Endodermal cell (in vitro differentiated cells): ENCODE results near the gene C1orf115. TPM values are rescaled to one million over a fixed set of nuclear protein-coding genes. Genes with fewer than 3 reads are reported as not detected.
"Not testable (repeated sequence)": the region's sequence is repeated elsewhere in the genome, so short reads cannot be mapped to it uniquely, and the experiment has no call there.

Experiments used
- DNase-seq: peaks from one replicate; pipeline ENCODE4 v3.0.0-alpha.2; 2017
- H3K27ac ChIP-seq: 2 replicates; pipeline ENCODE4 v1.5.1; 2013; ENCODE audit warnings: mild to moderate bottlenecking, low read depth, low read length, moderate library complexity
- H3K27me3 ChIP-seq: 2 replicates; pipeline ENCODE4 v1.6.1; 2013; ENCODE audit warnings: mild to moderate bottlenecking, low read length, moderate library complexity; ENCODE audit not compliant: insufficient read depth, control insufficient read depth, poor library complexity, severe bottlenecking
- H3K36me3 ChIP-seq: 2 replicates; pipeline ENCODE4 v1.7.0; 2013; ENCODE audit warnings: mild to moderate bottlenecking, low read length, moderate library complexity; ENCODE audit not compliant: control insufficient read depth, insufficient read depth
- H3K4me1 ChIP-seq: one replicate; pipeline ENCODE4 v1.7.0; 2013; ENCODE audit warnings: low read length; ENCODE audit not compliant: control insufficient read depth, insufficient read depth
- H3K4me3 ChIP-seq: 2 replicates; pipeline ENCODE4 v1.5.1; 2013; ENCODE audit warnings: mild to moderate bottlenecking, low read length, moderate library complexity
- H3K9ac ChIP-seq: 2 replicates; pipeline ENCODE4 v1.6.1; 2013; ENCODE audit warnings: mild to moderate bottlenecking, low read length, moderate library complexity; ENCODE audit not compliant: poor library complexity, severe bottlenecking; ENCODE audit errors: extremely low read depth
- H3K9me3 ChIP-seq: 2 replicates; pipeline ENCODE4 v1.6.1; 2013; ENCODE audit warnings: mild to moderate bottlenecking, low read length, moderate library complexity; ENCODE audit not compliant: control insufficient read depth
- H3K27ac Mint-ChIP-seq: 2 replicates; pipeline ENCODE4 v1.8.0; 2020; ENCODE audit warnings: mixed read lengths
- H3K27me3 Mint-ChIP-seq: 2 replicates; pipeline ENCODE4 v1.8.0; 2021; ENCODE audit warnings: mild to moderate bottlenecking, mixed read lengths; ENCODE audit not compliant: insufficient read depth
- H3K36me3 Mint-ChIP-seq: 2 replicates; pipeline ENCODE4 v1.8.0; 2020; ENCODE audit warnings: low read depth, mixed read lengths
- H3K4me1 Mint-ChIP-seq: 2 replicates; pipeline ENCODE4 v1.8.0; 2020; ENCODE audit warnings: mixed read lengths
- H3K4me3 Mint-ChIP-seq: 2 replicates; pipeline ENCODE4 v1.8.0; 2020; ENCODE audit warnings: mild to moderate bottlenecking, moderate library complexity, mixed read lengths
- H3K9me3 Mint-ChIP-seq: 2 replicates; pipeline ENCODE4 v1.8.0; 2020; ENCODE audit warnings: mild to moderate bottlenecking, mixed read lengths
- CTCF ChIP-seq: fragments of 200-600 bp; sonication (generic); conservative IDR thresholded peaks from 2 replicates; pipeline ENCODE4 v1.5.0; 2021; ENCODE audit warnings: antibody characterized with exemption, mild to moderate bottlenecking
- WGBS, 2 experiments: methylation state at CpG; one replicate each; pipeline versions ENCODE4 v1.1.5 to v1.1.7; 2013; ENCODE audit warnings: missing lambda C conversion rate in 2 of 2, mixed read lengths in 1 of 2; ENCODE audit not compliant: insufficient coverage in 1 of 2, insufficient read length in 1 of 2; 5-methylcytosine and 5-hydroxymethylcytosine counted together
- total RNA-seq, 2 donors: library from RNA; stranded (reverse); fragmentation: NEBNext Ultra II Directional in 1 of 2; extraction: Animal tissue kit (Norgen Biotek cat#: 25700) in 1 of 2; gene quantifications; 2 replicates in 1 of 2; 3 replicates in 1 of 2; pipeline ENCODE4 v1.2.1, GENCODE V29; 2021

Gene C1orf115
- total RNA-seq, 2 donors from 2014 or later: 7.5 to 11.5 TPM

GRCh38 chr1:220711056-220711809 lies 21.1 kb downstream of the C1orf115 start:
- Histone ChIP-seq H3K36me3 (no peaks in the 10 kb centered on the region), H3K9me3 (peaks cover 24% of the 10 kb centered on the region), H3K27me3 (no peaks in the 10 kb centered on the region), H3K9ac (no peak overlapping the region), H3K4me1 (peaks cover under 1% of the 10 kb centered on the region), H3K4me3 (no peak overlapping the region), H3K27ac (no peak overlapping the region)
- H3K9me3 Mint-ChIP-seq: peaks cover 24% of the 10 kb centered on the region
- peaks cover 4% of the 10 kb centered on the region for H3K4me1 Mint-ChIP-seq
- TF ChIP-seq CTCF: no peak
- no peak overlapping the region for H3K27ac Mint-ChIP-seq
- H3K4me3 Mint-ChIP-seq: no peak overlapping the region
- 92 to 95% methylated on average over 6 to 9 of the region's 9 CpGs for WGBS, 2 experiments
- no peaks in the 10 kb centered on the region for H3K36me3 Mint-ChIP-seq
- H3K27me3 Mint-ChIP-seq: peaks cover 2% of the 10 kb centered on the region
- DNase-seq: no peak

- H3K36me3 Mint-ChIP-seq, H3K4me1 ChIP-seq, H3K27me3 ChIP-seq, H3K27ac Mint-ChIP-seq, H3K9ac ChIP-seq, H3K27me3 Mint-ChIP-seq, H3K27ac ChIP-seq, H3K4me3 ChIP-seq, DNase-seq, H3K4me1 Mint-ChIP-seq, H3K4me3 Mint-ChIP-seq, H3K36me3 ChIP-seq: not testable (repeated sequence)
- WGBS, 2 experiments: 92 to 95% methylated on average over 5 of the region's 5 CpGs
- H3K9me3 ChIP-seq: peaks cover 33% of the 10 kb centered on the region
- peaks cover 39% of the 10 kb centered on the region for H3K9me3 Mint-ChIP-seq
Measured at GRCh38 chr1:220715986-220716385, 25.8 kb downstream of the C1orf115 start.

- H3K27me3 ChIP-seq: no peaks in the 10 kb centered on the region
- H3K27ac ChIP-seq: no peak overlapping the region
- Mint-ChIP-seq H3K27me3 (peaks cover 2% of the 10 kb centered on the region), H3K9me3 (peaks cover 39% of the 10 kb centered on the region), H3K27ac (no peak overlapping the region), H3K4me3 (no peak overlapping the region), H3K36me3 (no peaks in the 10 kb centered on the region), H3K4me1 (peaks cover 4% of the 10 kb centered on the region)
- TF ChIP-seq CTCF: no peak
- WGBS, 2 experiments: 90 to 98% methylated on average over 13 to 19 of the region's 20 CpGs
- H3K9me3 ChIP-seq: peaks cover 33% of the 10 kb centered on the region
- no peaks in the 10 kb centered on the region for H3K36me3 ChIP-seq
- H3K9ac ChIP-seq: no peak overlapping the region
- no peaks in the 10 kb centered on the region for H3K4me1 ChIP-seq
- DNase-seq: no peak
- H3K4me3 ChIP-seq: no peak overlapping the region
Measured at GRCh38 chr1:220717800-220718640, 27.9 kb downstream of the C1orf115 start.

GRCh38 chr1:220721266-220721665 lies 31.1 kb downstream of the C1orf115 start:
- DNase-seq, H3K4me1 Mint-ChIP-seq, H3K36me3 ChIP-seq, H3K9ac ChIP-seq, H3K27ac Mint-ChIP-seq, H3K36me3 Mint-ChIP-seq, H3K4me1 ChIP-seq, H3K27me3 ChIP-seq, H3K4me3 ChIP-seq, H3K4me3 Mint-ChIP-seq, H3K27me3 Mint-ChIP-seq, H3K9me3 ChIP-seq, H3K27ac ChIP-seq: not testable (repeated sequence)
- 90 to 91% methylated on average over 2 to 6 of the region's 7 CpGs for WGBS, 2 experiments
- peaks cover 15% of the 10 kb centered on the region for H3K9me3 Mint-ChIP-seq
